ENCODE measurements around the gene SYT17. TPM values are rescaled to one million over a fixed set of nuclear protein-coding genes. Genes with fewer than 3 reads are reported as not detected.

SYT17 gene
- total RNA-seq, 3 donors from 2014 or later = 1.9 to 11.9 (median 5.2) TPM

GRCh38 chr16:19130852-19131824 is 36.9 kb upstream of the SYT17 start:
- peaks cover 0 to 6% of the 10 kb centered on the region in 2 donors for H3K4me1 ChIP-seq
- intact Hi-C loops (cut with DNase I; ENCODE audit: low total_unique reads) = no loop called here
- H3K9me3 ChIP-seq = no peaks in the 10 kb centered on the region
- no peak for DNase-seq (ENCODE audit: low spot score in 2 of 2)
- TF ChIP-seq CTCF (IDR thresholded peaks at IDR 0.05) (no peak), POLR2AphosphoS5 (IDR thresholded peaks at IDR 0.05) (no peak), POLR2A (IDR thresholded peaks at IDR 0.05) (no peak)
- no peaks in the 10 kb centered on the region for H3K36me3 ChIP-seq
- H3K27me3 ChIP-seq = no peaks in the 10 kb centered on the region
- peak overlapping the region; percentile 67 to 92 for H3K27ac ChIP-seq
- H3K4me3 ChIP-seq = peak overlapping the region in 1 of 3 donors; percentile 46

GRCh38 chr16:19131825-19132218 is 36.2 kb upstream of the SYT17 start:
- no peak for TF ChIP-seq CTCF (IDR thresholded peaks at IDR 0.05)
- no peak for TF ChIP-seq POLR2AphosphoS5 (IDR thresholded peaks at IDR 0.05)
- TF ChIP-seq POLR2A (IDR thresholded peaks at IDR 0.05) = no peak
- Histone ChIP-seq H3K36me3 (no peaks in the 10 kb centered on the region), H3K27ac (peak overlapping the region; percentile 67 to 92), H3K4me3 (no peak overlapping the region), H3K4me1 (peaks cover 0 to 12% of the 10 kb centered on the region in 2 donors), H3K9me3 (no peaks in the 10 kb centered on the region), H3K27me3 (no peaks in the 10 kb centered on the region)
- DNase-seq (ENCODE audit: low spot score in 2 of 2) = no peak
- intact Hi-C loops (cut with DNase I; ENCODE audit: low total_unique reads) = no loop called here

GRCh38 chr16:19132255-19132654 is 35.8 kb upstream of the SYT17 start:
- intact Hi-C loops (cut with DNase I; ENCODE audit: low total_unique reads) = no loop called here
- peaks cover 0 to 14% of the 10 kb centered on the region in 2 donors for H3K4me1 ChIP-seq

GRCh38 chr16:19132898-19133297 is 35.1 kb upstream of the SYT17 start:
- Histone ChIP-seq H3K27me3 (no peaks in the 10 kb centered on the region), H3K27ac (peak overlapping the region; percentile 67 to 92), H3K4me1 (peaks cover 0 to 14% of the 10 kb centered on the region in 2 donors), H3K36me3 (no peaks in the 10 kb centered on the region), H3K4me3 (no peak overlapping the region), H3K9me3 (no peaks in the 10 kb centered on the region)
- DNase-seq (ENCODE audit: low spot score in 2 of 2) = no peak
- intact Hi-C loops (cut with DNase I; ENCODE audit: low total_unique reads) = no loop called here
- TF ChIP-seq POLR2A (IDR thresholded peaks at IDR 0.05) (no peak), CTCF (IDR thresholded peaks at IDR 0.05) (no peak), POLR2AphosphoS5 (IDR thresholded peaks at IDR 0.05) (no peak)

More at GRCh38 chr16:19132255-19132654, 35.8 kb upstream of the SYT17 start:
- H3K36me3 ChIP-seq = no peaks in the 10 kb centered on the region
- TF ChIP-seq POLR2A (IDR thresholded peaks at IDR 0.05) (no peak), CTCF (IDR thresholded peaks at IDR 0.05) (no peak), POLR2AphosphoS5 (IDR thresholded peaks at IDR 0.05) (no peak)
- no peak overlapping the region for H3K4me3 ChIP-seq
- DNase-seq (ENCODE audit: low spot score in 2 of 2) = no peak
- no peaks in the 10 kb centered on the region for H3K9me3 ChIP-seq
- peak overlapping the region; percentile 67 to 92 for H3K27ac ChIP-seq
- no peaks in the 10 kb centered on the region for H3K27me3 ChIP-seq

- peaks cover 0 to 14% of the 10 kb centered on the region in 2 donors for H3K4me1 ChIP-seq
- H3K27ac ChIP-seq = no peak overlapping the region
- H3K27me3 ChIP-seq = no peaks in the 10 kb centered on the region
- TF ChIP-seq POLR2AphosphoS5 (IDR thresholded peaks at IDR 0.05) = no peak
- TF ChIP-seq POLR2A (IDR thresholded peaks at IDR 0.05) = no peak
- no peak for TF ChIP-seq CTCF (IDR thresholded peaks at IDR 0.05)
- intact Hi-C loops (cut with DNase I; ENCODE audit: low total_unique reads) = no loop called here
- H3K9me3 ChIP-seq = no peaks in the 10 kb centered on the region
- DNase-seq (ENCODE audit: low spot score in 2 of 2) = no peak
- H3K4me3 ChIP-seq = no peak overlapping the region
- H3K36me3 ChIP-seq = no peaks in the 10 kb centered on the region
Measured at GRCh38 chr16:19133600-19133999, 34.4 kb upstream of the SYT17 start.
